ENCODE data around the gene TEX54. TPM values are rescaled to one million over a fixed set of nuclear protein-coding genes. Genes with fewer than 3 reads are reported as not detected.
A peak's percentile ranks its signal among the peaks of the same experiment; 100 is the strongest.

TEX54 gene
- total and polyA plus RNA-seq, 2 of the 13 experiments (the other 11 are each of a cell fraction or from before 2014, with no cell fraction given), result not detected

DNA sequence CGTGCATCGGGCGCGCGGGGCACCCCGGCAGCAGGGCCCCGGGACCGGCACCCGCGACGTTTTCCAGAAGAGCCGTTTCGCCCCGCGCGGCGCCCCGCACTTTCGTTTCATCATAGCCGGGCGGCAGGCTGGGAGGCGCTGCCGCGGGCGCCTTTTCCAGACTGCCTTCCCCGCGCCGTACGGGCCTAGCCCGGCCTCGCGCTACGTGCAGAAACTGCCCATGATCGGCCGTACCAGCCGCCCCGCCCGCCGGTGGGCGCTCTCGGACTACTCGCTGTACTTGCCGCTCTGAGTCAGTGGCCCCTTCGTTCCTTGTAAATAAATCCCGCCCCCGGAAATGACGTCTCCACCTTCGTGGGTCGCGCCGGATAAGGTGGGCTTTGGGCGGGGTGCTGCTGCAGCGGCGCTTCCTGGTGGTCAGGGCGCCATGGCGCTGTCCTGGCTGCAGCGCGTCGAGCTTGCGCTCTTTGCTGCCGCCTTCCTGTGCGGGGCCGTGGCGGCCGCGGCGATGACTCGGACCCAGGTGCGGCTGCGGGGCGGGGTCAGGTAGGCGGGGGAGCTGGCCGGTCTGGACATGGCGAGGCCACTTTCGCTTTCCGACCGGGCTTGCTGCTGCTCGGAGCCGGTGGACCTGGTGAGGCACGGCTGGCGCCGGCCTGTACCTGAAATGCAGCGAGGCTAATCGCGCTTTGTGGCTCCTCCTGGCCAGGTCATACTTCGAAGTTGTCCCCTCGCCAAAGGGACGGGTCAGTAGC is 45.5 kb downstream of the TEX54 start, which contains the start of gene TMEM179B (continued):
- TF ChIP-seq, protein P1, sequence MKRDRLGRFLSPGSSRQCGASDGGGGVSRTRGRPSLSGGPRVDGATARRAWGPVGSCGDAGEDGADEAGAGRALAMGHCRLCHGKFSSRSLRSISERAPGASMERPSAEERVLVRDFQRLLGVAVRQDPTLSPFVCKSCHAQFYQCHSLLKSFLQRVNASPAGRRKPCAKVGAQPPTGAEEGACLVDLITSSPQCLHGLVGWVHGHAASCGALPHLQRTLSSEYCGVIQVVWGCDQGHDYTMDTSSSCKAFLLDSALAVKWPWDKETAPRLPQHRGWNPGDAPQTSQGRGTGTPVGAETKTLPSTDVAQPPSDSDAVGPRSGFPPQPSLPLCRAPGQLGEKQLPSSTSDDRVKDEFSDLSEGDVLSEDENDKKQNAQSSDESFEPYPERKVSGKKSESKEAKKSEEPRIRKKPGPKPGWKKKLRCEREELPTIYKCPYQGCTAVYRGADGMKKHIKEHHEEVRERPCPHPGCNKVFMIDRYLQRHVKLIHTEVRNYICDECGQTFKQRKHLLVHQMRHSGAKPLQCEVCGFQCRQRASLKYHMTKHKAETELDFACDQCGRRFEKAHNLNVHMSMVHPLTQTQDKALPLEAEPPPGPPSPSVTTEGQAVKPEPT (CRISPR knock-in tag; IDR thresholded peaks at IDR 0.05; ENCODE audit: low read depth), result no peak
- TF ChIP-seq, protein P2, sequence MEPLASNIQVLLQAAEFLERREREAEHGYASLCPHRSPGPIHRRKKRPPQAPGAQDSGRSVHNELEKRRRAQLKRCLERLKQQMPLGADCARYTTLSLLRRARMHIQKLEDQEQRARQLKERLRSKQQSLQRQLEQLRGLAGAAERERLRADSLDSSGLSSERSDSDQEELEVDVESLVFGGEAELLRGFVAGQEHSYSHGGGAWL (CRISPR knock-in tag; IDR thresholded peaks at IDR 0.05), result peak; percentile 92
- TF ChIP-seq MED8 (CRISPR knock-in tag; IDR thresholded peaks at IDR 0.05; ENCODE audit: insufficient replicate concordance) (peak; percentile 19), MBD4 (IDR thresholded peaks at IDR 0.05; ENCODE audit: borderline replicate concordance, low read length) (no peak), ZNF331 (CRISPR knock-in tag; IDR thresholded peaks at IDR 0.05) (peak; percentile 31), ZNF629 (CRISPR knock-in tag; conservative IDR thresholded peaks at IDR 0.05) (peak; percentile 38; the same call in 1 of the 2 replicates), ERF (CRISPR knock-in tag; IDR thresholded peaks at IDR 0.05) (peak; percentile 91), ZNF550 (CRISPR knock-in tag; IDR thresholded peaks at IDR 0.05; ENCODE audit: borderline replicate concordance) (peak; percentile 93; the same call in 1 of the 2 replicates), ZNF616 (CRISPR knock-in tag; IDR thresholded peaks at IDR 0.05; ENCODE audit: low read depth) (no peak; the same call in 1 of the 2 replicates), JUN (CRISPR knock-in tag; IDR thresholded peaks at IDR 0.05) (0 out of 2 replicates have a peak, but pooled peaks have one; percentile 25), ARNT2 (CRISPR knock-in tag; IDR thresholded peaks at IDR 0.05; ENCODE audit: low read depth) (peak; percentile 81; the same call in 1 of the 2 replicates), ADNP (CRISPR knock-in tag; IDR thresholded peaks at IDR 0.05) (no peak), NR2F6 (IDR thresholded peaks at IDR 0.05) (no peak), NR2F6 (CRISPR knock-in tag; IDR thresholded peaks at IDR 0.05) (peak; percentile 65), KLF11 (CRISPR knock-in tag; IDR thresholded peaks at IDR 0.05) (peak; percentile 66; the same call in 1 of the 2 replicates)
- TF ChIP-seq, protein P3, sequence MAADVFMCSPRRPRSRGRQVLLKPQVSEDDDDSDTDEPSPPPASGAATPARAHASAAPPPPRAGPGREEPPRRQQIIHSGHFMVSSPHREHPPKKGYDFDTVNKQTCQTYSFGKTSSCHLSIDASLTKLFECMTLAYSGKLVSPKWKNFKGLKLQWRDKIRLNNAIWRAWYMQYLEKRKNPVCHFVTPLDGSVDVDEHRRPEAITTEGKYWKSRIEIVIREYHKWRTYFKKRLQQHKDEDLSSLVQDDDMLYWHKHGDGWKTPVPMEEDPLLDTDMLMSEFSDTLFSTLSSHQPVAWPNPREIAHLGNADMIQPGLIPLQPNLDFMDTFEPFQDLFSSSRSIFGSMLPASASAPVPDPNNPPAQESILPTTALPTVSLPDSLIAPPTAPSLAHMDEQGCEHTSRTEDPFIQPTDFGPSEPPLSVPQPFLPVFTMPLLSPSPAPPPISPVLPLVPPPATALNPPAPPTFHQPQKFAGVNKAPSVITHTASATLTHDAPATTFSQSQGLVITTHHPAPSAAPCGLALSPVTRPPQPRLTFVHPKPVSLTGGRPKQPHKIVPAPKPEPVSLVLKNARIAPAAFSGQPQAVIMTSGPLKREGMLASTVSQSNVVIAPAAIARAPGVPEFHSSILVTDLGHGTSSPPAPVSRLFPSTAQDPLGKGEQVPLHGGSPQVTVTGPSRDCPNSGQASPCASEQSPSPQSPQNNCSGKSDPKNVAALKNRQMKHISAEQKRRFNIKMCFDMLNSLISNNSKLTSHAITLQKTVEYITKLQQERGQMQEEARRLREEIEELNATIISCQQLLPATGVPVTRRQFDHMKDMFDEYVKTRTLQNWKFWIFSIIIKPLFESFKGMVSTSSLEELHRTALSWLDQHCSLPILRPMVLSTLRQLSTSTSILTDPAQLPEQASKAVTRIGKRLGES (CRISPR knock-in tag; IDR thresholded peaks at IDR 0.05; ENCODE audit: borderline replicate concordance), result no peak; the same call in 1 of the 2 replicates
- TF ChIP-seq, protein P4, sequence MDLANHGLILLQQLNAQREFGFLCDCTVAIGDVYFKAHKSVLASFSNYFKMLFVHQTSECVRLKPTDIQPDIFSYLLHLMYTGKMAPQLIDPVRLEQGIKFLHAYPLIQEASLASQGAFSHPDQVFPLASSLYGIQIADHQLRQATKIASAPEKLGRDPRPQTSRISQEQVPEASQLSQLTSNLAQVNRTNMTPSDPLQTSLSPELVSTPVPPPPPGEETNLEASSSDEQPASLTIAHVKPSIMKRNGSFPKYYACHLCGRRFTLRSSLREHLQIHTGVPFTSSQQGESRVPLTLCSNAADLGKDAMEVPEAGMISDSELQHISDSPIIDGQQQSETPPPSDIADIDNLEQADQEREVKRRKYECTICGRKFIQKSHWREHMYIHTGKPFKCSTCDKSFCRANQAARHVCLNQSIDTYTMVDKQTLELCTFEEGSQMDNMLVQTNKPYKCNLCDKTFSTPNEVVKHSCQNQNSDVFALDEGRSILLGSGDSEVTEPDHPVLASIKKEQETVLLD (CRISPR knock-in tag; IDR thresholded peaks at IDR 0.05; ENCODE audit: low read depth), result peak; percentile 74
- TF ChIP-seq, protein P5, sequence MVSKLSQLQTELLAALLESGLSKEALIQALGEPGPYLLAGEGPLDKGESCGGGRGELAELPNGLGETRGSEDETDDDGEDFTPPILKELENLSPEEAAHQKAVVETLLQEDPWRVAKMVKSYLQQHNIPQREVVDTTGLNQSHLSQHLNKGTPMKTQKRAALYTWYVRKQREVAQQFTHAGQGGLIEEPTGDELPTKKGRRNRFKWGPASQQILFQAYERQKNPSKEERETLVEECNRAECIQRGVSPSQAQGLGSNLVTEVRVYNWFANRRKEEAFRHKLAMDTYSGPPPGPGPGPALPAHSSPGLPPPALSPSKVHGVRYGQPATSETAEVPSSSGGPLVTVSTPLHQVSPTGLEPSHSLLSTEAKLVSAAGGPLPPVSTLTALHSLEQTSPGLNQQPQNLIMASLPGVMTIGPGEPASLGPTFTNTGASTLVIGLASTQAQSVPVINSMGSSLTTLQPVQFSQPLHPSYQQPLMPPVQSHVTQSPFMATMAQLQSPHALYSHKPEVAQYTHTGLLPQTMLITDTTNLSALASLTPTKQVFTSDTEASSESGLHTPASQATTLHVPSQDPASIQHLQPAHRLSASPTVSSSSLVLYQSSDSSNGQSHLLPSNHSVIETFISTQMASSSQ (IDR thresholded peaks at IDR 0.05; ENCODE audit: low read depth), result no peak
- TF ChIP-seq, protein P5 (CRISPR knock-in tag; IDR thresholded peaks at IDR 0.05; ENCODE audit: borderline replicate concordance), result peak; percentile 83; the same call in 1 of the 2 replicates
